GM12878 (cell line): ENCODE measurements around the gene PSORS1C2. TPM values are rescaled to one million over a fixed set of nuclear protein-coding genes. Genes with fewer than 3 reads are reported as not detected.

ENCODE experiments used
- ATAC-seq: fragments of 200-7000 bp; cut with Tn5 transposase; 3 replicates; pipeline ENCODE4 v1.9.1; 2020; ENCODE audit warnings: mild to moderate bottlenecking, moderate library complexity
- BruUV-seq: library from RNA; stranded (reverse); fragments of 400-500 nt; replicated peaks from 2 replicates; lab custom pipeline; 2021; lab: Mats Ljungman, UMichigan
- CTCF ChIA-PET: fragments of 300-600 bp; sonication (Branson Sonifier 250); formaldehyde crosslinking; extraction: SDS; loops from one replicate; lab custom pipeline; 2021; ENCODE audit warnings: inconsistent platforms; lab: Yijun Ruan, JAX
- POLR2A ChIA-PET: fragments of 350-600 bp; formaldehyde crosslinking; extraction: SDS; loops from one replicate; lab custom pipeline; 2021; ENCODE audit warnings: inconsistent platforms; lab: Charles Lee
- RAD21 ChIA-PET: fragments of 300-600 bp; sonication (Branson Sonifier 250); formaldehyde crosslinking; loops from one replicate; lab custom pipeline; 2023; ENCODE audit warnings: antibody characterized with exemption; ENCODE audit not compliant: unreplicated experiment; lab: Charles Lee
- SMC1A ChIA-PET: fragments of 300-600 bp; sonication (Branson Sonifier 250); formaldehyde crosslinking; loops from one replicate; lab custom pipeline; 2023; ENCODE audit not compliant: unreplicated experiment, uncharacterized antibody; lab: Charles Lee
- DNase-seq: peaks from one replicate; pipeline ENCODE4 v3.0.0-alpha.2; 2011; ENCODE audit warnings: low read depth, low spot score
- FAIRE-seq: peaks from 3 replicates; lab custom pipeline; 2011; peaks lifted over from hg19 to GRCh38; lab: Jason Lieb, UNC
- H2AFZ ChIP-seq: 2 replicates; pipeline ENCODE4 v1.6.0; 2011; ENCODE audit warnings: low read depth, low read length, control low read depth; ENCODE audit not compliant: control insufficient read depth
- H3K27ac ChIP-seq: 2 replicates; pipeline ENCODE4 v1.5.1; 2011; ENCODE audit warnings: control low read depth; ENCODE audit not compliant: control insufficient read depth, insufficient read depth
- H3K27me3 ChIP-seq, 2 experiments: replicated peaks in 1 of 2; 2 replicates each; pipeline versions ENCODE4 v1.6.0 to v1.6.1; 2011; ENCODE audit warnings: low read length in 1 of 2; ENCODE audit not compliant: control insufficient read depth in 2 of 2, insufficient read depth in 2 of 2
- H3K36me3 ChIP-seq, 2 experiments: 2 replicates each; pipeline ENCODE4 v1.5.1; 2011; ENCODE audit warnings: low read length in 1 of 2; ENCODE audit not compliant: control insufficient read depth in 2 of 2, insufficient read depth in 2 of 2
- H3K4me1 ChIP-seq: 2 replicates; pipeline ENCODE4 v1.6.1; 2011; ENCODE audit warnings: mild to moderate bottlenecking, low read length, moderate library complexity, mixed read lengths; ENCODE audit not compliant: control insufficient read depth, insufficient read depth
- H3K4me2 ChIP-seq: 2 replicates; pipeline ENCODE4 v1.6.0; 2011; ENCODE audit warnings: control low read depth; ENCODE audit not compliant: control insufficient read depth, insufficient read depth
- H3K4me3 ChIP-seq: fragments of 200-600 bp; sonication (generic); 2 replicates; pipeline ENCODE4 v1.5.1; 2016
- H3K79me2 ChIP-seq: 2 replicates; pipeline ENCODE4 v1.6.0; 2011; ENCODE audit warnings: low read length; ENCODE audit not compliant: control insufficient read depth, insufficient read depth
- H3K9ac ChIP-seq: 2 replicates; pipeline ENCODE4 v1.8.0; 2011; ENCODE audit warnings: low read length, control low read depth, mixed read lengths; ENCODE audit not compliant: control insufficient read depth, insufficient read depth
- H3K9me3 ChIP-seq: replicated peaks from 3 replicates; pipeline ENCODE4 v1.5.1; 2011; ENCODE audit warnings: mild to moderate bottlenecking, low read length; ENCODE audit not compliant: control insufficient read depth, insufficient read depth
- H4K20me1 ChIP-seq: 2 replicates; pipeline ENCODE4 v1.6.0; 2011; ENCODE audit not compliant: control insufficient read depth, insufficient read depth
- ATF2 ChIP-seq: IDR thresholded peaks from 2 replicates; pipeline ENCODE4 v1.6.1; 2012; ENCODE audit warnings: low read length, inconsistent platforms
- CBX3 ChIP-seq: fragments of 200-600 bp; sonication (generic); IDR thresholded peaks from 2 replicates; pipeline ENCODE4 v1.6.1; 2016; ENCODE audit warnings: low read depth, borderline replicate concordance
- CBX5 ChIP-seq: sonication (generic); IDR thresholded peaks from 2 replicates; pipeline ENCODE4 v1.6.1; 2016; ENCODE audit warnings: low read depth, moderate library complexity, mild to moderate bottlenecking, inconsistent platforms
- CHD1 ChIP-seq: IDR thresholded peaks from 2 replicates; pipeline ENCODE4 v1.6.1; 2012; ENCODE audit warnings: low read depth, low read length, improper control_type of control experiment
- CTCF ChIP-seq, 3 experiments: IDR thresholded peaks in 2 of 3; conservative IDR thresholded peaks in 1 of 3; 2 replicates each; pipeline ENCODE4 v1.5.1; 2011; ENCODE audit warnings: low read depth in 3 of 3, low read length in 3 of 3, mild to moderate bottlenecking in 3 of 3, control low read depth in 2 of 3, moderate library complexity in 2 of 3, inconsistent platforms in 1 of 3, mixed read lengths in 1 of 3; ENCODE audit not compliant: control insufficient read depth in 2 of 3, insufficient read depth in 1 of 3; ENCODE audit errors: extremely low read depth in 1 of 3
- E2F4 ChIP-seq: IDR thresholded peaks from 2 replicates; pipeline ENCODE4 v1.6.1; 2012; ENCODE audit warnings: low read depth, low read length, improper control_type of control experiment
- EZH2 ChIP-seq: IDR thresholded peaks from 2 replicates; pipeline ENCODE4 v1.6.1; 2012; ENCODE audit warnings: low read depth, mild to moderate bottlenecking, control low read depth, inconsistent platforms, low read length, borderline replicate concordance; ENCODE audit not compliant: control insufficient read depth
- NBN ChIP-seq: fragments of 450-650 bp; IDR thresholded peaks from 2 replicates; pipeline ENCODE4 v1.6.1; 2016
- NR2C1 ChIP-seq: fragments of 450-650 bp; IDR thresholded peaks from 2 replicates; pipeline ENCODE4 v1.6.1; 2017; ENCODE audit warnings: antibody characterized with exemption, mild to moderate bottlenecking, moderate library complexity
- POLR2AphosphoS5 ChIP-seq: IDR thresholded peaks from 2 replicates; pipeline ENCODE4 v1.6.1; 2011; ENCODE audit warnings: mild to moderate bottlenecking, low read length, inconsistent platforms
- RAD51 ChIP-seq: fragments of 450-650 bp; IDR thresholded peaks from 2 replicates; pipeline ENCODE4 v1.6.1; 2016; ENCODE audit warnings: moderate library complexity, mild to moderate bottlenecking, inconsistent platforms
- RB1 ChIP-seq: fragments of 450-650 bp; formaldehyde crosslinking; IDR thresholded peaks from 2 replicates; pipeline ENCODE4 v1.6.1; 2017; ENCODE audit warnings: mild to moderate bottlenecking, borderline replicate concordance
- RFX5 ChIP-seq: IDR thresholded peaks from 2 replicates; pipeline ENCODE4 v1.6.1; 2011; ENCODE audit warnings: low read depth, low read length, improper control_type of control experiment
- SMAD1 ChIP-seq: fragments of 450-650 bp; IDR thresholded peaks from 2 replicates; pipeline ENCODE4 v1.6.1; 2018; ENCODE audit warnings: mild to moderate bottlenecking, low read depth; ENCODE audit not compliant: partially characterized antibody
- SMAD5 ChIP-seq: IDR thresholded peaks from 2 replicates; pipeline ENCODE4 v1.6.1; 2016; ENCODE audit warnings: antibody characterized with exemption, low read depth
- TBL1XR1 ChIP-seq: IDR thresholded peaks from 2 replicates; pipeline ENCODE4 v1.6.1; 2012; ENCODE audit warnings: low read depth, low read length, improper control_type of control experiment
- TCF7 ChIP-seq: IDR thresholded peaks from 2 replicates; pipeline ENCODE4 v1.6.1; 2014; ENCODE audit warnings: antibody characterized with exemption, borderline replicate concordance
- ZNF622 ChIP-seq: fragments of 450-650 bp; IDR thresholded peaks from 2 replicates; pipeline ENCODE4 v1.6.1; 2017; ENCODE audit warnings: mild to moderate bottlenecking, inconsistent platforms
- ZZZ3 ChIP-seq: IDR thresholded peaks from 2 replicates; pipeline ENCODE4 v1.6.1; 2011; ENCODE audit warnings: low read depth; ENCODE audit not compliant: control insufficient read depth, insufficient read length
- WGBS: methylation state at CpG from one replicate; pipeline ENCODE4 v1.1.6; 2016; ENCODE audit warnings: low lambda C conversion rate; ENCODE audit not compliant: insufficient replicate concordance, insufficient coverage; ENCODE audit errors: missing lambda C conversion rate; 5-methylcytosine and 5-hydroxymethylcytosine counted together
- in situ Hi-C: fragments of 300-500 bp; cut with MboI; formaldehyde crosslinking; loops from 9 replicates; pipeline ENCODE4 v1.14.3; 2018; ENCODE audit warnings: mixed read lengths
- intact Hi-C: fragments of 100-400 bp; cut with micrococcal nuclease; formaldehyde crosslinking; loops from one replicate; pipeline ENCODE4 v1.14.2; 2022; ENCODE audit not compliant: unreplicated experiment
- polyA plus RNA-seq, 11 experiments: library from polyadenylated mRNA; depleted of rRNA in 4 of 11; unstranded in 6 of 11; stranded (reverse) in 5 of 11; fragments of >200 nt; fragmentation: Nextera tagmentation in 4 of 11; fragmentation: Illumina TruSeq in 1 of 11; extraction: Ambion mirVana in 4 of 11; extraction: Trizol in 1 of 11; gene quantifications; 1 replicate in 1 of 11; 2 replicates in 10 of 11; pipeline versions ENCODE4 v1.2.1 to v1.2.3, GENCODE V29; 2011 to 2016; ENCODE audit warnings: inconsistent platforms in 2 of 11, missing spikeins in 2 of 11, low read depth in 1 of 11
- total RNA-seq, 4 experiments: library from RNA; depleted of rRNA in 3 of 4; stranded (reverse); fragments of >200 nt in 3 of 4; fragmentation: Illumina TruSeq in 1 of 4; extraction: Trizol in 1 of 4; gene quantifications; 2 replicates each; pipeline versions ENCODE4 v1.2.1 to v1.2.3, GENCODE V29; 2013 to 2021

Gene PSORS1C2
- total and polyA plus RNA-seq, 10 of the 15 experiments (the other 5 are each of a cell fraction or from before 2014, with no cell fraction given), result not detected

- TF ChIP-seq CBX3 (no peak), CBX5 (no peak), SMAD5 (no peak), TBL1XR1 (no peak), RB1 (no peak), E2F4 (no peak), POLR2AphosphoS5 (no peak), NR2C1 (no peak), CTCF (IDR thresholded peaks at IDR 0.05 in 2 of 3, conservative IDR thresholded peaks at IDR 0.05 in 1 of 3; ENCODE audit: control insufficient read depth in 2 of 3, extremely low read depth in 1 of 3, insufficient read depth in 1 of 3, low read depth in 3 of 3, low read length in 3 of 3) (no peak), NBN (no peak)
These were observed 26.4 kb downstream of the PSORS1C2 start, which contains the start of gene C6orf15 (continued) for GRCh38 chr6:31112478-31112877.

DNA sequence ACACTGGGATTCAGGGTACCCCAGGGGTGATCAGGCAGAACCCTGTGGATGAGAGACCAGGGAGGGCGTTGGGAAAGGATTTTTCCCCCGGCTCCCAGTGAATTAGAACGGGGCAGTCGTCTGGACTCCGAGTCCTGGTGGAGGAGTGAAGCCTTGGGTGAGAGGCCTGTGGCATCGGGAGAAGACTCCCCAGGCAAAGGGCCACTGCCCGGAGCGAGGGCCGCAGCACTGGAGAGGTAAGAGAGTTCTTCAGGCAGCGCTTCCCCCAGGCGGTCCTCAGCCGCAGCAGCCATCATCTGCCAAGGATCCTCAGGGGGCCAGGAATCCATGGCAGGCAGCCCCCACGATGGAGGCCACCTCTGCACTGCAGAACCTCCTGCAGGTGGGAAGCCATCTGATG, 27.2 kb downstream of the PSORS1C2 start:
- no TSS peak for BruUV-seq
- in situ Hi-C loops, result no loop called here

More for the DNA sequence above, 27.2 kb downstream of the PSORS1C2 start:
- intact Hi-C loops, result no loop called here
- Histone ChIP-seq H4K20me1 (no peaks in the 10 kb centered on the region), H3K27me3 (peaks cover 0 to 1% of the 10 kb centered on the region in 2 experiments; a peak in 3 of 4 replicates), H3K4me2 (no peak overlapping the region), H3K27ac (no peak overlapping the region), H3K4me3 (no peak overlapping the region), H3K9ac (no peak overlapping the region), H3K9me3 (no peaks in the 10 kb centered on the region), H3K79me2 (no peaks in the 10 kb centered on the region), H3K36me3 (no peaks in the 10 kb centered on the region), H3K4me1 (no peaks in the 10 kb centered on the region), H2AFZ (no peak overlapping the region)
- whole genome bisulfite sequencing, result 33% methylated on average over 13 of the region's 13 CpGs
- FAIRE-seq (no peak), ATAC-seq (no peak), DNase-seq (no peak)
- POLR2A ChIA-PET, result interaction anchor here (0.5 kb wide), 1 partner anchor 504 kb away, joined by 4 read pairs; no protein-coding TSS in a partner anchor
- SMC1A ChIA-PET, result no interaction called here
- CTCF ChIA-PET, result no interaction called here
- TF ChIP-seq TCF7 (no peak), ZZZ3 (no peak), SMAD1 (no peak), ZNF622 (no peak), RAD51 (no peak), EZH2 (no peak), ATF2 (no peak), CHD1 (no peak), RFX5 (no peak)
- RAD21 ChIA-PET, result no interaction called here
